ENCODE data around the gene MMD. TPM values are rescaled to one million over a fixed set of nuclear protein-coding genes. Genes with fewer than 3 reads are reported as not detected.
"Not testable (repeated sequence)": the region's sequence is repeated elsewhere in the genome, so short reads cannot be mapped to it uniquely, and the experiment has no call there.

MMD gene, protein sequence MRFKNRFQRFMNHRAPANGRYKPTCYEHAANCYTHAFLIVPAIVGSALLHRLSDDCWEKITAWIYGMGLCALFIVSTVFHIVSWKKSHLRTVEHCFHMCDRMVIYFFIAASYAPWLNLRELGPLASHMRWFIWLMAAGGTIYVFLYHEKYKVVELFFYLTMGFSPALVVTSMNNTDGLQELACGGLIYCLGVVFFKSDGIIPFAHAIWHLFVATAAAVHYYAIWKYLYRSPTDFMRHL
- total RNA-seq (ENCODE audit: low replicate concordance), result 14.0 and 36.9 TPM in 2 replicates
- long read RNA-seq, transcript MMD-201 (7 exons, 2,735 nt), result major isoform, 15 of 20 reads
- long read RNA-seq, partial matches to known transcripts, result 2 of 20 reads
- long read RNA-seq, other reads (novel, unspliced or antisense), result 2 of 20 reads

DNA sequence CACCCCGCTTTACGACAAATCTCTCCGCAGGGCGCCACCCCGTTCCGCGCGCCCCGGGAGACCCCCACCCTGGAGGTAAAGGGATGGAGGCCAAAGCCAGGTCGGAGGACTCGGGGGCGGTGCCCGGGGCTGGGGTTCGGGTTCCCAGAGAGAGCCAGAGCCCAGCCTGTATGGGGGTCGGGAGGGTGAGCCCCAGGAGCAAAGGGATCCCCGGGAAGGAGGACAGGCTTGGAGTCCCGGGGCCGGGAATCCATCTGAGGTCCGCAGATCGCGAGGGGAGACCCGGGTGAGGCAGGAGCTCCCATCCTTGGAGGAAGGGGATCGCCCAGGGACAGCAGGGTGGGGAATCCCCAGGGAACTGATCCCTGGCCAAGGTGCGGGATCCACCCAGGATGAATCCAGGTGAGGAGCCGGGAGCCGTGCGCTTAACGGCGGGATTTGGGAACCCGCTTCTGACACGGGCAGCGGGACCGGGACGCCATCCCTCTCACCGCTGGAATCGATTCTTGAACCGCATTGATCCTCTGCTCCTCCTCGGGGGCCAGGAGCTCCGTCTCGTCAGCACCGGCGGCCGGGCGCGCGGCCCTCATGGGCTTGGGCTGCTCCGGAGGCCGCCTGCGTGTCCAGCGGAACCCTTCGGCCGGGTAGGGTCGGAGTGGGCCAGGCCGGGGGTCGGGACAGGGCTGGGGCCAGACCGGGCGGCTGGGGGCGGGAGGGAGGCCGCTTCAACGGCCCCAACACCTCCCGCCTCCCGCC lies at the start of gene MMD:
Gene MMD, minus strand, starts transcription at position 657 of the 756 bp plus-strand sequence. Its CDS starts 140 bp downstream, at position 517.
- H3K4me3 Mint-ChIP-seq, result peak within 1 kb of the TSS; percentile 91
- peaks cover 9% of the 10 kb centered on the region for H3K27me3 Mint-ChIP-seq
- TF ChIP-seq, protein P1, sequence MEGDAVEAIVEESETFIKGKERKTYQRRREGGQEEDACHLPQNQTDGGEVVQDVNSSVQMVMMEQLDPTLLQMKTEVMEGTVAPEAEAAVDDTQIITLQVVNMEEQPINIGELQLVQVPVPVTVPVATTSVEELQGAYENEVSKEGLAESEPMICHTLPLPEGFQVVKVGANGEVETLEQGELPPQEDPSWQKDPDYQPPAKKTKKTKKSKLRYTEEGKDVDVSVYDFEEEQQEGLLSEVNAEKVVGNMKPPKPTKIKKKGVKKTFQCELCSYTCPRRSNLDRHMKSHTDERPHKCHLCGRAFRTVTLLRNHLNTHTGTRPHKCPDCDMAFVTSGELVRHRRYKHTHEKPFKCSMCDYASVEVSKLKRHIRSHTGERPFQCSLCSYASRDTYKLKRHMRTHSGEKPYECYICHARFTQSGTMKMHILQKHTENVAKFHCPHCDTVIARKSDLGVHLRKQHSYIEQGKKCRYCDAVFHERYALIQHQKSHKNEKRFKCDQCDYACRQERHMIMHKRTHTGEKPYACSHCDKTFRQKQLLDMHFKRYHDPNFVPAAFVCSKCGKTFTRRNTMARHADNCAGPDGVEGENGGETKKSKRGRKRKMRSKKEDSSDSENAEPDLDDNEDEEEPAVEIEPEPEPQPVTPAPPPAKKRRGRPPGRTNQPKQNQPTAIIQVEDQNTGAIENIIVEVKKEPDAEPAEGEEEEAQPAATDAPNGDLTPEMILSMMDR (conservative IDR thresholded peaks at IDR 0.05), result no peak
- H3K9me3 Mint-ChIP-seq, result no peaks in the 10 kb centered on the region
- peaks cover 25% of the 10 kb centered on the region for H3K4me1 Mint-ChIP-seq (ENCODE audit: unreplicated experiment)
- H3K36me3 Mint-ChIP-seq, result peaks cover 13% of the 10 kb centered on the region
- peak within 1 kb of the TSS; percentile 73 for H3K27ac Mint-ChIP-seq
- DNase-seq (ENCODE audit: extremely low spot score, unreplicated experiment), result peak; percentile 70

DNA sequence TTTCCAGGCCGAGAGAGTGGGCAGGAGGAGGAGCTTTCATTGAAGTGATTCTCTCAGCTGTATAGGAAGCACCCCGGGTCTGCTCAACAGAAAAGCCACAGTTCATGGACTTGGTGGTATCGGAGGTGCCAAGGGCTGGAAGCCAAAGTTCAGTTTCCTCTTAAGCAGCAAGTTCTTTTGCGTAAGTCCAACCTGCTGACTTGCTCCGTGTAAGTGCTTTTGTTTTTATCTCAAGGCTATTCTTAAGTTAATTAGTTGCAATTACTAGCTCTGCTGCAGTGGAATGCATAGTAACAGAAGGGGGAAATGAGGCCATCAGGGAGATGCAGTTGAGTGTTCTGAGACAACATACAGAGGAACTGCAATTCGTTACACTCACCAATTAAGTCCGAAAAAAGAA lies 45.0 kb upstream of the MMD start:
- Mint-ChIP-seq H3K27ac (no peak overlapping the region), H3K27me3 (peaks cover 4% of the 10 kb centered on the region), H3K4me1 (ENCODE audit: unreplicated experiment) (no peaks in the 10 kb centered on the region), H3K36me3 (no peaks in the 10 kb centered on the region), H3K9me3 (no peaks in the 10 kb centered on the region), H3K4me3 (no peak overlapping the region)
- TF ChIP-seq, protein P1 (conservative IDR thresholded peaks at IDR 0.05), result no peak
- DNase-seq (ENCODE audit: extremely low spot score, unreplicated experiment), result no peak

DNA sequence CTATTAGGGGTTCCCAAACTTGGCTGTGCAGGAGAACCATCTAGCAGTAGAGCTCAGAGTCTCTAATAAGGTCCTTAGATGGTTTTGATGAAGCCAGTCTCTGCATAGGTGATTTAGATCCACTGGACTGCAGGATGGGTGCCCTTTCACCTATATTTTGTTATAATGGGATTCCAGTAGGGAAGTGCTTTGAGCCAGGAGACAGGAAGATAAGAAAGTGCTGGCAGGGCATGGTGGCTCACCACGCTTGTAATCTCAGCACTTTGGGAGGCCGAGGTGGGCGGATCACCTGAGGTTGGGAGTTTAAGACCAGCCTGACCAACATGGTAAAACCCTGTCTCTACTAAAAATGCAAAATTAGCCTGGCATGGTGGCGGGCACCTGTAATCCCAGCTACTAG lies 44.1 kb upstream of the MMD start:
- not testable (repeated sequence) for H3K27me3 Mint-ChIP-seq; H3K9me3 Mint-ChIP-seq; H3K4me1 Mint-ChIP-seq (ENCODE audit: unreplicated experiment); DNase-seq (ENCODE audit: extremely low spot score, unreplicated experiment); H3K36me3 Mint-ChIP-seq; H3K4me3 Mint-ChIP-seq; H3K27ac Mint-ChIP-seq

DNA sequence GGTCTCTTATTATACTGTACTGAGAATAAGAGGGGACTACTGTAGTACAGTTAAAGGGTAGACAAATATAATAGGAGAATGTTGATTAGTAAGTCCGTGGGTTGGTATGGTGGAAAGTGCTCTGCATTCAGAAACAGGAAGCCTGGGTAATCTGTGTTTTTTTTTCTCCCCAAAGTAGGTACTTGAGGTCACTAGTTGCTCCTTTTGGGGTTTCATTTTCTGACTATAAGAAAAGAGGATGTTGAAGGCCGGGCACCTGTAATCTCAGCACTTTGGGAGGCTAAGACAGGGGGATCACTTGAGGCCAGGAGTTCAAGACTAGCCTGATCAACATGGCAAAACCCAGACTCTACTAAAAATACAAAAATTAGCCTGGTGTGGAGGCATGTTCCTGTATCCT lies 42.0 kb upstream of the MMD start:
- H3K9me3 Mint-ChIP-seq, result no peaks in the 10 kb centered on the region
- no peaks in the 10 kb centered on the region for H3K4me1 Mint-ChIP-seq (ENCODE audit: unreplicated experiment)
- TF ChIP-seq, protein P1 (conservative IDR thresholded peaks at IDR 0.05), result no peak
- no peak overlapping the region for H3K4me3 Mint-ChIP-seq
- DNase-seq (ENCODE audit: extremely low spot score, unreplicated experiment), result no peak
- H3K27ac Mint-ChIP-seq, result no peak overlapping the region
- H3K27me3 Mint-ChIP-seq, result peaks cover under 1% of the 10 kb centered on the region
- H3K36me3 Mint-ChIP-seq, result no peaks in the 10 kb centered on the region

DNA sequence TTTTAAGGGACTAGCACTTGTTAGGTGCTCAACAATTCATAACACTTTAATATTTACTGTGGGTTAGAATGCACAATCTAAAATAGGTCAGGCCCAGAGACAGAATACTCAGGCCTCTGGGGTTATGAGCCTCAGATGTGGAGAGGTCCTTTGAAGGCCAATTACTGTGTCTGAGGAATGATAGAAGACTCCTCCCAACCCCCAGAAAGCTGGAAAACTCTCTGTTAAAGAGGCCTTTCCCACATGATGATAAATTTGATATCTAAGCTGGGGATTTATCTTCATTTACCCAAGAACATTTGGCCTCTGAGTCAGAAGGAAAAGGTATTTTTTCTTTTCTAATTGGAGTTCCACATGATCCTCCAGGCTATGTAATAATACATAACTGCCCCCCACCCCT lies 41.1 kb upstream of the MMD start:
- H3K27me3 Mint-ChIP-seq, result no peaks in the 10 kb centered on the region
- no peak for DNase-seq (ENCODE audit: extremely low spot score, unreplicated experiment)
- H3K27ac Mint-ChIP-seq, result no peak overlapping the region
- H3K4me3 Mint-ChIP-seq, result no peak overlapping the region
- peaks cover 3% of the 10 kb centered on the region for H3K4me1 Mint-ChIP-seq (ENCODE audit: unreplicated experiment)
- no peaks in the 10 kb centered on the region for H3K36me3 Mint-ChIP-seq
- H3K9me3 Mint-ChIP-seq, result peaks cover 4% of the 10 kb centered on the region
- TF ChIP-seq, protein P1 (conservative IDR thresholded peaks at IDR 0.05), result no peak

DNA sequence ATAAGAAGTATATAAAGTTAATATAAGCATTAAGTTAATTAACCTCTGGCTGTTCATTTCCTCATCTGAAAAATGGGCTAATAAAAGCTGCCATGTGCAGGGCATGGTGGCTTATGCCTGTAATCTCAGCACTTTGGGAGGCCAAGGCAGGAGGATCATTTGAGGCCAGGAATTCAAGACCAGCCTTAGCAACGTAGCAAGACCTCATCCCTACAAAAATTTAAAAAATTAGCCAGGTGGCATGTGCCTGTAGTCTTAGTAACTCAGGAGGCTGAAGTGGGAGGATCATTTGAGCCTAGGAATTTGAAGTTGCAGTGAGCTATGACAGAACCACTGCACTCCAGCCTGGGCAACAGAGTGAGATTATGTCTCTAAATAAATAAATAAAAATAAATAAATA lies 40.6 kb upstream of the MMD start:
- TF ChIP-seq, protein P1 (conservative IDR thresholded peaks at IDR 0.05), result no peak
- DNase-seq (ENCODE audit: extremely low spot score, unreplicated experiment), result no peak
- H3K36me3 Mint-ChIP-seq, result no peaks in the 10 kb centered on the region
- no peak overlapping the region for H3K4me3 Mint-ChIP-seq
- peaks cover 4% of the 10 kb centered on the region for H3K9me3 Mint-ChIP-seq
- H3K27me3 Mint-ChIP-seq, result no peaks in the 10 kb centered on the region
- no peak overlapping the region for H3K27ac Mint-ChIP-seq
- H3K4me1 Mint-ChIP-seq (ENCODE audit: unreplicated experiment), result peaks cover 4% of the 10 kb centered on the region
